ENCODE measurements around the gene TBC1D16. TPM values are rescaled to one million over a fixed set of nuclear protein-coding genes. Genes with fewer than 3 reads are reported as not detected.

The TBC1D16 gene
- total RNA-seq, 2 experiments from 2014 or later = 0.38 to 0.74 TPM

DNA sequence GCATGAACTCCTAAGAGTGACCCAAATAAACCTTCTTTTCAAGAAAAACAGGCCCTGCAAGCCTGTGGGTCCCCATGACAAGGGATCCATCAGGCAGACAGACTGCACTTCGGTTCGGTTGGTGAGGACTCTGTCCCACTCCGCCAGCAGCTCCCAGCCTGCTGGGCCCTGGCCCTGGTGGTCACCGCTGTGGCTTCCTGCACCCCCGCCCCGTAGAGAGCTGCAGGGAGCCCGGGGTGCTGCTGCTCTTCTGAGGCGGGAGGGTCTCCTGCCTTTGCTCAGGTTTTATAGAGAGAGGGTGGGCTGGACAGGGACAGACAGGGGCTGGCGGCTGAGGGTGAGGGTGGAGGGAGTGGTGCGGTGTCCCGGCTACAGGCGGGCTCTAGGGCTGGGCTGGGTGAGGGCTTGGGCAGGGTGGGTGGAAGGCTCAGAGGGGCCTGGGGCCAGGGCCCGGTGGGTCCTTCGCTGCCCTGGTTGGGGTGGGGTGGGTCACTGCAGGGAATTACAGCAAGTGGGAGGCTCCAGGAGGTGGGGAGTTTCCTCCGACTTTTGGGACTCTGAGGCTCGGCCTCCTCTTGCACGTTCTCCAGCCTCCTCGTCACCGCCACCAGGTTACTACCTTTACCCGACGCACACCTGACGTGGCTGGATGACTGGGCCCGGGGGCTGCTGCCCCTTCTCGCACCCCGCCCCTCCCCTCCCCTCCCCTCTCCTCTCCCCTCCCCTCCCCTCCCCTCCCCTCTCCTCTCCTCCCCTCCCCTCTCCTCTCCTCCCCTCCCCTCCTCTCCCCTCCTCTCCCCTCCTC, 106.2 kb downstream of the TBC1D16 start:
- Histone ChIP-seq H3K79me2 (ENCODE audit: insufficient read depth, low read depth, low read length) (no peaks in the 10 kb centered on the region), H3K27ac (ENCODE audit: low read depth, low read length, poor library complexity, severe bottlenecking) (no peak overlapping the region), H3K9me2 (ENCODE audit: insufficient read depth, low read length) (no peaks in the 10 kb centered on the region), H2AFZ (ENCODE audit: low read length) (no peak overlapping the region), H3K36me3 (ENCODE audit: insufficient read depth, low read length) (no peaks in the 10 kb centered on the region), H3K9me3 (ENCODE audit: low read length) (no peaks in the 10 kb centered on the region), H3K4me1 (ENCODE audit: insufficient read depth, low read length, poor library complexity, severe bottlenecking) (peaks cover 4% of the 10 kb centered on the region), H3K4me3 (ENCODE audit: low read depth, low read length, poor library complexity, severe bottlenecking) (no peak overlapping the region), H3K4me2 (ENCODE audit: low read length) (no peak overlapping the region), H4K20me1 (ENCODE audit: insufficient read depth, low read length) (no peaks in the 10 kb centered on the region)
- no TSS peak for BruUV-seq (replicated peaks)
- TF ChIP-seq, protein P1, sequence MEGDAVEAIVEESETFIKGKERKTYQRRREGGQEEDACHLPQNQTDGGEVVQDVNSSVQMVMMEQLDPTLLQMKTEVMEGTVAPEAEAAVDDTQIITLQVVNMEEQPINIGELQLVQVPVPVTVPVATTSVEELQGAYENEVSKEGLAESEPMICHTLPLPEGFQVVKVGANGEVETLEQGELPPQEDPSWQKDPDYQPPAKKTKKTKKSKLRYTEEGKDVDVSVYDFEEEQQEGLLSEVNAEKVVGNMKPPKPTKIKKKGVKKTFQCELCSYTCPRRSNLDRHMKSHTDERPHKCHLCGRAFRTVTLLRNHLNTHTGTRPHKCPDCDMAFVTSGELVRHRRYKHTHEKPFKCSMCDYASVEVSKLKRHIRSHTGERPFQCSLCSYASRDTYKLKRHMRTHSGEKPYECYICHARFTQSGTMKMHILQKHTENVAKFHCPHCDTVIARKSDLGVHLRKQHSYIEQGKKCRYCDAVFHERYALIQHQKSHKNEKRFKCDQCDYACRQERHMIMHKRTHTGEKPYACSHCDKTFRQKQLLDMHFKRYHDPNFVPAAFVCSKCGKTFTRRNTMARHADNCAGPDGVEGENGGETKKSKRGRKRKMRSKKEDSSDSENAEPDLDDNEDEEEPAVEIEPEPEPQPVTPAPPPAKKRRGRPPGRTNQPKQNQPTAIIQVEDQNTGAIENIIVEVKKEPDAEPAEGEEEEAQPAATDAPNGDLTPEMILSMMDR (conservative IDR thresholded peaks at IDR 0.05; ENCODE audit: low read length) = no peak
- TF ChIP-seq EZH2phosphoT487 (IDR thresholded peaks at IDR 0.05; ENCODE audit: borderline replicate concordance, low read depth, low read length) = no peak
- ChIA-PET POLR2A (no interaction called here), CTCF (ENCODE audit: unreplicated experiment) (no interaction called here)
- no peak for DNase-seq (ENCODE audit: low spot score)
- intact Hi-C loops (cut with micrococcal nuclease; ENCODE audit: unreplicated experiment) = no loop called here

DNA sequence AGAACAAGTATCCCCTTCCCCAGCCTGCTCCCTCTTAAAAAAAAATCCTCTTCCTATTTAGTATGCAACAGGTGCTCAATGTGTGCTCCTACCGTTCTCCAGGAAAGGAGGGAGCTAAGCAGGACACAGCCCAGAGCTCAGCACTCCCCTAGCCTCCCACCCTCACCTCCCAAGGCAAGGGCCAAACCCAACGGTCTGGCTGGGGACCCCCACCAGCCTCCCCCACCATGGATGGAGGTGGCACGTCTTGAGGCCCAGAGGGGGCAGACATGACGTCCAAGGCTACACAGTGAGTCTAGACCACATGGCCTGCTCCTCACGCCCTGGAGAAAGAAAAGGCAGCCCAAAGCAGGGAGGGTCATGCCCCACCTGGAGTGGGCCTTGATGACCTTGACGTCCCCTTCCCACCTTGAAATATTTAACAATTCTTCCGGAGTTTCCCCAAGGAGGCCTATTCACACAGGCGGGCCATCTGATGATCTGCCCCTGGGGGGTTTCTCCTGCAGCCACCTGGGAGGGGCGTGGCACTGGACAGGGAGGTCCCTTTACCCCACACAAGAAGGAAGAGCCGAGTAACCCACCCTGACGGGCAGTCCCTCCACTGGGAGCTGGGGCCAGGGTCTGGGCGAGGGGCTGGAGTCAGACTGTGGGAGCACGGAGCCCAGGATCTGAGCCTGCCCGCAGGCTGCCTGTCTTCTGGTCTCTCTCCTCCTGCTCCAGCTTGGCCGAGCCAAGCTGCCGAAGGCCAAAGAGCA, 107.0 kb downstream of the TBC1D16 start:
- H3K27ac ChIP-seq (ENCODE audit: low read depth, low read length, poor library complexity, severe bottlenecking) = no peak overlapping the region
- no peaks in the 10 kb centered on the region for H3K9me2 ChIP-seq (ENCODE audit: insufficient read depth, low read length)
- no peaks in the 10 kb centered on the region for H3K79me2 ChIP-seq (ENCODE audit: insufficient read depth, low read depth, low read length)
- no peaks in the 10 kb centered on the region for H3K9me3 ChIP-seq (ENCODE audit: low read length)
- TF ChIP-seq, protein P1 (conservative IDR thresholded peaks at IDR 0.05; ENCODE audit: low read length) = no peak
- no peak for TF ChIP-seq EZH2phosphoT487 (IDR thresholded peaks at IDR 0.05; ENCODE audit: borderline replicate concordance, low read depth, low read length)
- intact Hi-C loops (cut with micrococcal nuclease; ENCODE audit: unreplicated experiment) = no loop called here
- no peak overlapping the region for H2AFZ ChIP-seq (ENCODE audit: low read length)
- no peak for DNase-seq (ENCODE audit: low spot score)
- H3K4me3 ChIP-seq (ENCODE audit: low read depth, low read length, poor library complexity, severe bottlenecking) = no peak overlapping the region
- H4K20me1 ChIP-seq (ENCODE audit: insufficient read depth, low read length) = no peaks in the 10 kb centered on the region
- no TSS peak for BruUV-seq (replicated peaks)
- H3K4me2 ChIP-seq (ENCODE audit: low read length) = no peak overlapping the region
- H3K36me3 ChIP-seq (ENCODE audit: insufficient read depth, low read length) = no peaks in the 10 kb centered on the region
- POLR2A ChIA-PET = no interaction called here
- peaks cover 4% of the 10 kb centered on the region for H3K4me1 ChIP-seq (ENCODE audit: insufficient read depth, low read length, poor library complexity, severe bottlenecking)
- CTCF ChIA-PET (ENCODE audit: unreplicated experiment) = no interaction called here

All from OCI-LY7 (cell line).